OCI-LY3 (cell line): ENCODE data around the gene POU2F1.
A peak's percentile ranks its signal among the peaks of the same experiment; 100 is the strongest.

Source experiments
- H2AFZ ChIP-seq: fragments of 200-600, 300-600 bp; shearing (Covaris generic); 2 replicates; pipeline ENCODE4 v1.6.0; 2014; ENCODE audit warnings: antibody characterized with exemption, low read depth, low read length
- H3K27ac ChIP-seq: fragments of 200-600, 300-600 bp; sonication (generic); 2 replicates; pipeline ENCODE4 v1.5.1; 2014; ENCODE audit warnings: mild to moderate bottlenecking, low read length, moderate library complexity, mixed read lengths
- H3K27me3 ChIP-seq: fragments of 200-600, 300-600 bp; sonication (generic); 2 replicates; pipeline ENCODE4 v1.6.1; 2014; ENCODE audit warnings: low read depth, low read length, mixed read lengths
- H3K36me3 ChIP-seq: fragments of 200-600, 300-600 bp; sonication (generic); replicated peaks from 2 replicates; pipeline ENCODE3; 2014; ENCODE audit warnings: low read depth, low read length, mixed read lengths
- H3K4me1 ChIP-seq: fragments of 300-600, 200-600 bp; sonication (generic); 2 replicates; pipeline ENCODE4 v1.6.1; 2014; ENCODE audit warnings: low read length, mixed read lengths
- H3K4me2 ChIP-seq: fragments of 200-600, 300-600 bp; sonication (generic); 2 replicates; pipeline ENCODE4 v1.6.1; 2014; ENCODE audit warnings: low read length, mixed read lengths
- H3K4me3 ChIP-seq: fragments of 300-600, 200-600 bp; sonication (generic); 2 replicates; pipeline ENCODE4 v1.5.1; 2014; ENCODE audit warnings: antibody characterized with exemption, mild to moderate bottlenecking, low read length, moderate library complexity
- H3K79me2 ChIP-seq: fragments of 300-600, 200-600 bp; shearing (Covaris generic); 2 replicates; pipeline ENCODE4 v1.6.1; 2014; ENCODE audit warnings: mild to moderate bottlenecking, low read length, mixed read lengths
- H3K9ac ChIP-seq: fragments of 300-600, 200-600 bp; shearing (Covaris generic); 2 replicates; pipeline ENCODE4 v1.6.0; 2014; ENCODE audit warnings: mild to moderate bottlenecking, low read length, moderate library complexity
- H3K9me3 ChIP-seq: fragments of 200-600, 300-600 bp; shearing (Covaris generic); 2 replicates; pipeline ENCODE4 v1.6.1; 2014; ENCODE audit warnings: low read length, mixed read lengths; ENCODE audit not compliant: insufficient read depth
- H4K20me1 ChIP-seq: fragments of 200-600, 300-600 bp; sonication (generic); 2 replicates; pipeline ENCODE4 v1.6.1; 2016; ENCODE audit warnings: low read length, mixed read lengths; ENCODE audit not compliant: insufficient read depth
- CTCF ChIP-seq: fragments of 200-600, 300-600 bp; sonication (generic); IDR thresholded peaks from 2 replicates; pipeline ENCODE4 v1.5.1; 2014; ENCODE audit warnings: antibody characterized with exemption, low read length, low read depth
- EZH2phosphoT487 ChIP-seq: fragments of 200-600 bp; shearing (Covaris generic); IDR thresholded peaks from 2 replicates; pipeline ENCODE4 v1.6.1; 2018; ENCODE audit warnings: antibody characterized with exemption, mixed run types, low read depth

The POU2F1 gene

DNA sequence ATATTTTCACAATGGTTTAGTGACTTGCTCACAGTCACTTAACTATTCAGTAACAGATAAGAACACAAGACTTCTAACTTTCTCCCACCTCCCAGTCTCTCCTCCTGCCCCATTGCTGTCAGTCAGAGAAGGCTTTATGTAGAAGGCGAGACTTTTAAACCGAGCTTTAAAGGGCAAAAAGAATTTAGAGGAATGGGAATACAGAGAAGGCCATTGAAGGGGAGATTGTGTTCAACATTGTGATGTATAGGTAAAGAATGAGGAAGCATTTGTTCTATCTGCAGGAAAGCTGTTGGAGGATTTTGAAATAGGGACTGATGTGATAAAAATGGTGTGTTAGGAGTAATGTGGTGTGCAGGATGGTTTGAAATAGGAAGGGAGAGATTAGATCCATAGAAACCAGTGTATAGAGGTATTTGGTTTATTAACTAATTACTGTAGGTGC is 7.3 kb downstream of the POU2F1 start:
- no peaks in the 10 kb centered on the region for H3K9me3 ChIP-seq
- peaks cover 34% of the 10 kb centered on the region for H3K4me1 ChIP-seq
- H4K20me1 ChIP-seq = peaks cover 75% of the 10 kb centered on the region
- no peaks in the 10 kb centered on the region for H3K36me3 ChIP-seq
- H3K4me3 ChIP-seq = no peak overlapping the region
- no peak overlapping the region for H3K27ac ChIP-seq
- no peak overlapping the region for H3K9ac ChIP-seq
- H3K4me2 ChIP-seq = no peak overlapping the region
- H3K27me3 ChIP-seq = no peaks in the 10 kb centered on the region
- H3K79me2 ChIP-seq = peaks cover 100% of the 10 kb centered on the region
- TF ChIP-seq EZH2phosphoT487 (no peak), CTCF (no peak)
- H2AFZ ChIP-seq = no peak overlapping the region

GRCh38 chr1:167229719-167230385 is 9.2 kb downstream of the POU2F1 start:
- Histone ChIP-seq H3K27me3 (no peaks in the 10 kb centered on the region), H4K20me1 (peaks cover 82% of the 10 kb centered on the region), H3K36me3 (no peaks in the 10 kb centered on the region), H3K9me3 (no peaks in the 10 kb centered on the region), H3K4me2 (no peak overlapping the region), H3K27ac (no peak overlapping the region), H3K4me1 (peaks cover 25% of the 10 kb centered on the region), H3K4me3 (no peak overlapping the region), H3K79me2 (peaks cover 100% of the 10 kb centered on the region), H2AFZ (no peak overlapping the region), H3K9ac (no peak overlapping the region)
- no peak for TF ChIP-seq EZH2phosphoT487
- no peak for TF ChIP-seq CTCF

DNA sequence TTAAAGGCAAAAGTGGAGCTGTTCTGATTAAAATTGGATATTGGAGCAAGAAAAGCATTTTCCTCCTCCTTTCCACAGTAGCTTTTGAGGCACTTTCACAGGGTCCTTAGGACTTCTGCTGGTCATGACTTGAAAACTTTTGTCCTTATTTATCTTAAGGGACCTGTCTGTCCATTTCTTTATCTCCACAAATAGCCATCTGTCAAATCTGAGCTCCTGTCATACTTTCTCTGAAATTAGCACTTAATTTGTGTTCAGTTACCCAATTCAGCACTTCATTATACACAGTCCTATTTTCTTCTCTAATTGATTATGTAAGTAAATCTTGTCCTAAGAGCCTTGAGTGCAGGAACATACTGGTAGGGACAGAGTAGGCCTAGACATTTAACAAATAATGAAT is 9.8 kb downstream of the POU2F1 start:
- H3K4me2 ChIP-seq = no peak overlapping the region
- H3K4me1 ChIP-seq = peaks cover 25% of the 10 kb centered on the region
- no peaks in the 10 kb centered on the region for H3K36me3 ChIP-seq
- H4K20me1 ChIP-seq = peaks cover 83% of the 10 kb centered on the region
- no peak for TF ChIP-seq CTCF
- no peak for TF ChIP-seq EZH2phosphoT487
- no peaks in the 10 kb centered on the region for H3K27me3 ChIP-seq
- no peaks in the 10 kb centered on the region for H3K9me3 ChIP-seq
- no peak overlapping the region for H3K4me3 ChIP-seq
- H3K27ac ChIP-seq = no peak overlapping the region
- H3K9ac ChIP-seq = no peak overlapping the region
- no peak overlapping the region for H2AFZ ChIP-seq
- H3K79me2 ChIP-seq = peaks cover 100% of the 10 kb centered on the region

GRCh38 chr1:167231873-167232450 is 11.3 kb downstream of the POU2F1 start:
- H2AFZ ChIP-seq = no peak overlapping the region
- H3K27me3 ChIP-seq = no peaks in the 10 kb centered on the region
- no peak for TF ChIP-seq EZH2phosphoT487
- no peak for TF ChIP-seq CTCF
- H3K4me1 ChIP-seq = peaks cover 19% of the 10 kb centered on the region
- peaks cover 97% of the 10 kb centered on the region for H3K79me2 ChIP-seq
- no peaks in the 10 kb centered on the region for H3K36me3 ChIP-seq
- no peak overlapping the region for H3K4me3 ChIP-seq
- peaks cover 83% of the 10 kb centered on the region for H4K20me1 ChIP-seq
- H3K27ac ChIP-seq = no peak overlapping the region
- H3K4me2 ChIP-seq = peak overlapping the region; percentile 15; the same call in 1 of the 2 replicates
- H3K9me3 ChIP-seq = no peaks in the 10 kb centered on the region
- H3K9ac ChIP-seq = no peak overlapping the region
